PC-9 (cell line): ENCODE results near the gene LRRC61.

Experiments
- EZH2 ChIP-seq: fragments of 200-600 bp; sonication (generic); IDR thresholded peaks from 2 replicates; pipeline ENCODE4 v1.8.0; 2017; ENCODE audit warnings: antibody characterized with exemption, low read depth
- TF ChIP-seq, protein P1 (sequence below): fragments of 200-600 bp; sonication (generic); conservative IDR thresholded peaks from 2 replicates; pipeline ENCODE4 v1.6.1; 2017; ENCODE audit warnings: mixed run types, antibody characterized with exemption, mild to moderate bottlenecking, moderate library complexity

DNA sequence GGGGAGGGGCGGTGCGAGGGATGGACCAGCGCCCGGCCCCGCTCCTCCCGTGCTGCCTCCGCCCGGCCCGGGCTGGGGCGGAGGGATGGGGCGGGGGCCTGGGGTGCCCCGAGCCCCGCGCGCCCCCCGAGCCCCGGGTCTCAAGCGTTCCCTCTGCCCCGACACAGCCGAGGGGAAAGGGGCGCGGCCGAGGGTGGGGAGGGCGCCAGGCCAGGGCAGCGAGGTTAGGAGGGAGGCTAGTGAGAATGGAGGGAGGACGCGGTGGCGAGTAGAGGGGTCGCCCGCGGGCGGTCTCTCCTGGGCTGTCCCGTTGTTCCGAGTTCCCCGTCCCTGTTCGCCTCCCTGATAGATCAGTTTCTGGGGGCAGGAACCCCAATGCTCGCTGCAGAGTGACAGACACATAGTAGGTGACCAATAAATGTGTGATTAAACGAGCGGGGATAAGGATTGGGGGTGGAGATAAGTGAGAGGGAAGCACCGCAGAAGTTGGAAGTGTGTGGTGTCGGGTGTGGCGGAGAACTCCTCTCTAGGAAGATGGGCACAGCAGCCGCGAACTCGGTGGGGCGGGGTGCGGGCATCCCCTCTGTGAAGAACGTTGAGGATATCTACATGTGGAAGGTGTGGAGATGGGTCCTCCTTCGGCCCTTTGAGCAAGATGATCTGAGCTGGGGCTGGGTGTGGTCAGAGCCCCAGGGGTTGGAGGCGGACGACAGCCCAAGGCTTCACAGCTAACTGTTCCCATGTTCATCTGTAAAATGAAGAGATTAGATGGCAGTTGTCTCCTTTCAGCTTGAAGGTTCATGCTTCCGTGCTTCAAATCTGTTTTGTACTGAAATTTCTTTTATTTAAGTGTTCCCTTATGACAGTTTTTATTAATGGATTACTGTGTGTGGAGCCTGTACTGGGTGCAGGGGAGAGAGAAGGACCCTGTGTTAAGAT is 56.6 kb downstream of the LRRC61 start:
- TF ChIP-seq EZH2 = no peak
- TF ChIP-seq, protein P1, sequence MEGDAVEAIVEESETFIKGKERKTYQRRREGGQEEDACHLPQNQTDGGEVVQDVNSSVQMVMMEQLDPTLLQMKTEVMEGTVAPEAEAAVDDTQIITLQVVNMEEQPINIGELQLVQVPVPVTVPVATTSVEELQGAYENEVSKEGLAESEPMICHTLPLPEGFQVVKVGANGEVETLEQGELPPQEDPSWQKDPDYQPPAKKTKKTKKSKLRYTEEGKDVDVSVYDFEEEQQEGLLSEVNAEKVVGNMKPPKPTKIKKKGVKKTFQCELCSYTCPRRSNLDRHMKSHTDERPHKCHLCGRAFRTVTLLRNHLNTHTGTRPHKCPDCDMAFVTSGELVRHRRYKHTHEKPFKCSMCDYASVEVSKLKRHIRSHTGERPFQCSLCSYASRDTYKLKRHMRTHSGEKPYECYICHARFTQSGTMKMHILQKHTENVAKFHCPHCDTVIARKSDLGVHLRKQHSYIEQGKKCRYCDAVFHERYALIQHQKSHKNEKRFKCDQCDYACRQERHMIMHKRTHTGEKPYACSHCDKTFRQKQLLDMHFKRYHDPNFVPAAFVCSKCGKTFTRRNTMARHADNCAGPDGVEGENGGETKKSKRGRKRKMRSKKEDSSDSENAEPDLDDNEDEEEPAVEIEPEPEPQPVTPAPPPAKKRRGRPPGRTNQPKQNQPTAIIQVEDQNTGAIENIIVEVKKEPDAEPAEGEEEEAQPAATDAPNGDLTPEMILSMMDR = no peak
